ENCODE measurements around the gene CYTH2.
A peak's percentile ranks its signal among the peaks of the same experiment; 100 is the strongest.

CYTH2 gene

GRCh38 chr19:48443731-48444128 lies 25.4 kb upstream of the CYTH2 start:
- Histone ChIP-seq H3K9ac (ENCODE audit: low read length in 5 of 5) (no peak overlapping the region), H3K27me3 (ENCODE audit: control insufficient read depth in 5 of 5, insufficient read depth in 4 of 5, low read length in 5 of 5) (peaks cover 0 to 11% (median 2%) of the 10 kb centered on the region in 5 donors), H3K27ac (ENCODE audit: low read depth, low read length) (no peak overlapping the region), H3K4me1 (ENCODE audit: control insufficient read depth in 5 of 5, insufficient read depth in 5 of 5, low read length in 5 of 5) (peaks cover 3 to 31% (median 27%) of the 10 kb centered on the region in 5 donors), H3K4me3 (ENCODE audit: low read depth in 1 of 5, low read length in 5 of 5) (peak overlapping the region in 3 of 5 donors; percentile 96 to 99 (median 98)), H3K36me3 (ENCODE audit: control insufficient read depth in 5 of 5, insufficient read depth in 5 of 5, low read length in 5 of 5) (peaks cover 4 to 15% (median 13%) of the 10 kb centered on the region in 5 donors), H3K9me3 (ENCODE audit: control insufficient read depth in 5 of 5, low read length in 5 of 5) (no peaks in the 10 kb centered on the region)

- Histone ChIP-seq H3K4me3 (ENCODE audit: low read depth in 1 of 5, low read length in 5 of 5) (peak overlapping the region; percentile 94 to 99 (median 97)), H3K9me3 (ENCODE audit: control insufficient read depth in 5 of 5, low read length in 5 of 5) (no peaks in the 10 kb centered on the region), H3K36me3 (ENCODE audit: control insufficient read depth in 5 of 5, insufficient read depth in 5 of 5, low read length in 5 of 5) (peaks cover 4 to 20% (median 14%) of the 10 kb centered on the region in 5 donors), H3K27me3 (ENCODE audit: control insufficient read depth in 5 of 5, insufficient read depth in 4 of 5, low read length in 5 of 5) (peaks cover 0 to 11% (median 2%) of the 10 kb centered on the region in 5 donors), H3K4me1 (ENCODE audit: control insufficient read depth in 5 of 5, insufficient read depth in 5 of 5, low read length in 5 of 5) (peaks cover 3 to 31% (median 27%) of the 10 kb centered on the region in 5 donors), H3K27ac (ENCODE audit: low read depth, low read length) (no peak overlapping the region), H3K9ac (ENCODE audit: low read length in 5 of 5) (peak overlapping the region in 2 of 5 donors; percentile 14 to 94)
These were observed 24.8 kb upstream of the CYTH2 start for GRCh38 chr19:48444129-48444935.

- H3K27ac ChIP-seq (ENCODE audit: low read depth, low read length) = no peak overlapping the region
- H3K27me3 ChIP-seq (ENCODE audit: control insufficient read depth in 5 of 5, insufficient read depth in 4 of 5, low read length in 5 of 5) = peaks cover 0 to 11% (median 2%) of the 10 kb centered on the region in 5 donors
- peak overlapping the region; percentile 94 to 99 (median 97) for H3K4me3 ChIP-seq (ENCODE audit: low read depth in 1 of 5, low read length in 5 of 5)
These were observed 24.3 kb upstream of the CYTH2 start for GRCh38 chr19:48444936-48445200.

GRCh38 chr19:48445256-48445605 lies 23.9 kb upstream of the CYTH2 start:
- H3K4me3 ChIP-seq (ENCODE audit: low read depth in 1 of 5, low read length in 5 of 5) = peak overlapping the region; percentile 94 to 99 (median 97)
- peak overlapping the region in 4 of 5 donors; percentile 92 to 96 (median 94) for H3K9ac ChIP-seq (ENCODE audit: low read length in 5 of 5)
- no peaks in the 10 kb centered on the region for H3K9me3 ChIP-seq (ENCODE audit: control insufficient read depth in 5 of 5, low read length in 5 of 5)
- H3K36me3 ChIP-seq (ENCODE audit: control insufficient read depth in 5 of 5, insufficient read depth in 5 of 5, low read length in 5 of 5) = peaks cover 4 to 29% (median 23%) of the 10 kb centered on the region in 5 donors
- H3K27me3 ChIP-seq (ENCODE audit: control insufficient read depth in 5 of 5, insufficient read depth in 4 of 5, low read length in 5 of 5) = peaks cover 0 to 11% (median 2%) of the 10 kb centered on the region in 5 donors
- peaks cover 3 to 31% (median 27%) of the 10 kb centered on the region in 5 donors for H3K4me1 ChIP-seq (ENCODE audit: control insufficient read depth in 5 of 5, insufficient read depth in 5 of 5, low read length in 5 of 5)
- H3K27ac ChIP-seq (ENCODE audit: low read depth, low read length) = peak overlapping the region; percentile 78

More at GRCh38 chr19:48444936-48445200, 24.3 kb upstream of the CYTH2 start:
- peak overlapping the region in 3 of 5 donors; percentile 14 to 96 (median 94) for H3K9ac ChIP-seq (ENCODE audit: low read length in 5 of 5)
- peaks cover 3 to 31% (median 27%) of the 10 kb centered on the region in 5 donors for H3K4me1 ChIP-seq (ENCODE audit: control insufficient read depth in 5 of 5, insufficient read depth in 5 of 5, low read length in 5 of 5)
- H3K9me3 ChIP-seq (ENCODE audit: control insufficient read depth in 5 of 5, low read length in 5 of 5) = no peaks in the 10 kb centered on the region
- H3K36me3 ChIP-seq (ENCODE audit: control insufficient read depth in 5 of 5, insufficient read depth in 5 of 5, low read length in 5 of 5) = peaks cover 4 to 25% (median 19%) of the 10 kb centered on the region in 5 donors

- Histone ChIP-seq H3K36me3 (ENCODE audit: control insufficient read depth in 5 of 5, insufficient read depth in 5 of 5, low read length in 5 of 5) (peaks cover 4 to 35% (median 29%) of the 10 kb centered on the region in 5 donors), H3K4me3 (ENCODE audit: low read depth in 1 of 5, low read length in 5 of 5) (peak within 1 kb of the TSS; percentile 94 to 99 (median 97)), H3K27me3 (ENCODE audit: control insufficient read depth in 5 of 5, insufficient read depth in 4 of 5, low read length in 5 of 5) (peaks cover 0 to 11% (median 2%) of the 10 kb centered on the region in 5 donors), H3K27ac (ENCODE audit: low read depth, low read length) (peak within 1 kb of the TSS; percentile 78), H3K9me3 (ENCODE audit: control insufficient read depth in 5 of 5, low read length in 5 of 5) (no peaks in the 10 kb centered on the region), H3K4me1 (ENCODE audit: control insufficient read depth in 5 of 5, insufficient read depth in 5 of 5, low read length in 5 of 5) (peaks cover 3 to 31% (median 27%) of the 10 kb centered on the region in 5 donors), H3K9ac (ENCODE audit: low read length in 5 of 5) (peak within 1 kb of the TSS; percentile 92 to 96 (median 94))
These were observed 23.3 kb upstream of the CYTH2 start, which contains the start of gene GRWD1 for GRCh38 chr19:48445606-48446481. Gene GRWD1 (plus strand): TSS chr19:48445983. CDS start chr19:48446006, 23 bp downstream.

- Histone ChIP-seq H3K9me3 (ENCODE audit: control insufficient read depth in 5 of 5, low read length in 5 of 5) (no peaks in the 10 kb centered on the region), H3K4me3 (ENCODE audit: low read depth in 1 of 5, low read length in 5 of 5) (peak overlapping the region; percentile 94 to 99 (median 97)), H3K27me3 (ENCODE audit: control insufficient read depth in 5 of 5, insufficient read depth in 4 of 5, low read length in 5 of 5) (peaks cover 0 to 11% (median 2%) of the 10 kb centered on the region in 5 donors), H3K4me1 (ENCODE audit: control insufficient read depth in 5 of 5, insufficient read depth in 5 of 5, low read length in 5 of 5) (peaks cover 3 to 31% (median 27%) of the 10 kb centered on the region in 5 donors), H3K27ac (ENCODE audit: low read depth, low read length) (peak overlapping the region; percentile 78), H3K36me3 (ENCODE audit: control insufficient read depth in 5 of 5, insufficient read depth in 5 of 5, low read length in 5 of 5) (peaks cover 4 to 42% (median 36%) of the 10 kb centered on the region in 5 donors), H3K9ac (ENCODE audit: low read length in 5 of 5) (peak overlapping the region in 4 of 5 donors; percentile 92 to 96 (median 94))
These were observed 22.6 kb upstream of the CYTH2 start for GRCh38 chr19:48446579-48446978.

GRCh38 chr19:48448563-48448962 lies 20.6 kb upstream of the CYTH2 start:
- no peak overlapping the region for H3K27ac ChIP-seq (ENCODE audit: low read depth, low read length)
- peaks cover 4 to 61% (median 53%) of the 10 kb centered on the region in 5 donors for H3K36me3 ChIP-seq (ENCODE audit: control insufficient read depth in 5 of 5, insufficient read depth in 5 of 5, low read length in 5 of 5)
- H3K9me3 ChIP-seq (ENCODE audit: control insufficient read depth in 5 of 5, low read length in 5 of 5) = no peaks in the 10 kb centered on the region
- H3K9ac ChIP-seq (ENCODE audit: low read length in 5 of 5) = no peak overlapping the region
- H3K27me3 ChIP-seq (ENCODE audit: control insufficient read depth in 5 of 5, insufficient read depth in 4 of 5, low read length in 5 of 5) = peaks cover 0 to 7% (median 0%) of the 10 kb centered on the region in 5 donors
- H3K4me3 ChIP-seq (ENCODE audit: low read depth in 1 of 5, low read length in 5 of 5) = no peak overlapping the region
- peaks cover 3 to 30% (median 27%) of the 10 kb centered on the region in 5 donors for H3K4me1 ChIP-seq (ENCODE audit: control insufficient read depth in 5 of 5, insufficient read depth in 5 of 5, low read length in 5 of 5)

GRCh38 chr19:48450441-48450840 lies 18.7 kb upstream of the CYTH2 start:
- Histone ChIP-seq H3K27me3 (ENCODE audit: control insufficient read depth in 5 of 5, insufficient read depth in 4 of 5, low read length in 5 of 5) (no peaks in the 10 kb centered on the region), H3K27ac (ENCODE audit: low read depth, low read length) (no peak overlapping the region), H3K9me3 (ENCODE audit: control insufficient read depth in 5 of 5, low read length in 5 of 5) (no peaks in the 10 kb centered on the region), H3K9ac (ENCODE audit: low read length in 5 of 5) (no peak overlapping the region), H3K4me1 (ENCODE audit: control insufficient read depth in 5 of 5, insufficient read depth in 5 of 5, low read length in 5 of 5) (peaks cover 3 to 13% (median 9%) of the 10 kb centered on the region in 5 donors), H3K4me3 (ENCODE audit: low read depth in 1 of 5, low read length in 5 of 5) (no peak overlapping the region), H3K36me3 (ENCODE audit: control insufficient read depth in 5 of 5, insufficient read depth in 5 of 5, low read length in 5 of 5) (peaks cover 4 to 78% (median 66%) of the 10 kb centered on the region in 5 donors)

GRCh38 chr19:48450863-48451262 lies 18.3 kb upstream of the CYTH2 start:
- Histone ChIP-seq H3K4me3 (ENCODE audit: low read depth in 1 of 5, low read length in 5 of 5) (no peak overlapping the region), H3K9ac (ENCODE audit: low read length in 5 of 5) (no peak overlapping the region), H3K27me3 (ENCODE audit: control insufficient read depth in 5 of 5, insufficient read depth in 4 of 5, low read length in 5 of 5) (no peaks in the 10 kb centered on the region), H3K4me1 (ENCODE audit: control insufficient read depth in 5 of 5, insufficient read depth in 5 of 5, low read length in 5 of 5) (peaks cover 3 to 9% (median 9%) of the 10 kb centered on the region in 5 donors), H3K36me3 (ENCODE audit: control insufficient read depth in 5 of 5, insufficient read depth in 5 of 5, low read length in 5 of 5) (peaks cover 4 to 82% (median 70%) of the 10 kb centered on the region in 5 donors), H3K27ac (ENCODE audit: low read depth, low read length) (no peak overlapping the region), H3K9me3 (ENCODE audit: control insufficient read depth in 5 of 5, low read length in 5 of 5) (no peaks in the 10 kb centered on the region)

Data from subcutaneous abdominal adipose tissue (tissue), 5 donors.